ENCODE results near the gene RDH8. TPM values are rescaled to one million over a fixed set of nuclear protein-coding genes. Genes with fewer than 3 reads are reported as not detected.

Gene RDH8
- total and polyA plus RNA-seq, 2 of the 4 experiments (the other 2 are of a cell fraction): 0.18 TPM; not detected in 1

DNA sequence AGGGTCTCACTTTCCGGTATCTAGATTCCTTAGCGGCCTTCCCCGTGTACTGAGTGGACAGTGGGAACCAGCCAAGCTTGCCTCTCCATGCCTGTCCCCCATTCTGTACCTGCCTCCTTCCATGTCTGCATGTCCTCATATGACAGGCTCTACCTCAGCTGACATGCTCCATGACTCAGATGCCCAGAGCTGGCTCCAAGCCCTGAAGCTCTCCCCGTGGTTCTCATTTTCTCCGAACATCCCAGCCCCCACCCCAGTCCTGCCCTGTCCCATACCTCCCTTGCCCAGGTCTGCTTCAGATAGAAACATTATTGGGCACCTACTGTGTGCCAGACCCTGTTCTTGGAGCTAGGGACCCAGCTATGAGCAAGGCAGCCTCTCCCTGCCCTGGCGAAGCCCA, 55.8 kb downstream of the RDH8 start:
- no TSS peak for BruUV-seq (replicated peaks)
- Histone ChIP-seq H3K9ac (ENCODE audit: low read depth, low read length) (no peak overlapping the region), H3K27ac (ENCODE audit: insufficient read depth, low read length) (no peak overlapping the region), H4K8ac (ENCODE audit: low read depth in 2 of 2, low read length in 2 of 2) (no peak overlapping the region), H2AK5ac (ENCODE audit: low read depth, low read length) (no peak overlapping the region), H3K9me1 (ENCODE audit: insufficient read depth, low read length) (no peaks in the 10 kb centered on the region), H3K23ac (ENCODE audit: low read depth, low read length) (no peak overlapping the region), H3K79me1 (ENCODE audit: low read depth in 1 of 2, low read length in 2 of 2) (no peaks in the 10 kb centered on the region), H3K9me3 (ENCODE audit: control insufficient read depth, insufficient read depth, low read length) (peaks cover 6% of the 10 kb centered on the region; the same call in 1 of the 2 replicates), H3K4me2 (ENCODE audit: low read depth, low read length) (no peak overlapping the region), H3K4me3 (ENCODE audit: insufficient read depth, low read depth, low read length) (no peak overlapping the region), H2BK5ac (ENCODE audit: low read depth, low read length, poor library complexity, severe bottlenecking) (no peak overlapping the region), H2BK120ac (ENCODE audit: low read depth, low read length) (no peak overlapping the region), H2BK15ac (ENCODE audit: low read depth, low read length) (no peak overlapping the region), H4K5ac (ENCODE audit: low read depth, low read length) (no peak overlapping the region), H3K14ac (replicated peaks; ENCODE audit: low read depth, low read length) (no peak overlapping the region), H3K27me3 (ENCODE audit: control insufficient read depth, insufficient read depth, low read length) (peaks cover 13% of the 10 kb centered on the region; the same call in 1 of the 2 replicates), H3K4ac (ENCODE audit: low read depth, low read length) (no peak overlapping the region), H3K56ac (ENCODE audit: extremely low read depth, insufficient read depth, low read length) (no peak overlapping the region), H2AK9ac (replicated peaks; ENCODE audit: low read depth, low read length, poor library complexity) (no peak overlapping the region), H4K91ac (ENCODE audit: insufficient read depth, low read depth, low read length) (no peak overlapping the region), H3K36me3 (ENCODE audit: control insufficient read depth, insufficient read depth, low read length) (no peaks in the 10 kb centered on the region), H4K20me1 (ENCODE audit: insufficient read depth, low read length) (no peaks in the 10 kb centered on the region), H3K18ac (ENCODE audit: low read depth, low read length) (no peak overlapping the region), H3K4me1 (ENCODE audit: control insufficient read depth, insufficient read depth, low read length) (no peaks in the 10 kb centered on the region), H2AFZ (replicated peaks; ENCODE audit: low read length, poor library complexity) (no peak overlapping the region), H2BK20ac (ENCODE audit: low read depth, low read length) (no peak overlapping the region)
- 73% methylated on average over 4 of the region's 6 CpGs; no CpG with 5 or more reads in 1 of the 2 experiments for WGBS, 2 experiments (ENCODE audit: extremely low coverage in 2 of 2, insufficient read length in 1 of 2)
- no peak for TF ChIP-seq BHLHE40 (IDR thresholded peaks at IDR 0.05; ENCODE audit: low read depth, low read length)
- TF ChIP-seq, protein P1, sequence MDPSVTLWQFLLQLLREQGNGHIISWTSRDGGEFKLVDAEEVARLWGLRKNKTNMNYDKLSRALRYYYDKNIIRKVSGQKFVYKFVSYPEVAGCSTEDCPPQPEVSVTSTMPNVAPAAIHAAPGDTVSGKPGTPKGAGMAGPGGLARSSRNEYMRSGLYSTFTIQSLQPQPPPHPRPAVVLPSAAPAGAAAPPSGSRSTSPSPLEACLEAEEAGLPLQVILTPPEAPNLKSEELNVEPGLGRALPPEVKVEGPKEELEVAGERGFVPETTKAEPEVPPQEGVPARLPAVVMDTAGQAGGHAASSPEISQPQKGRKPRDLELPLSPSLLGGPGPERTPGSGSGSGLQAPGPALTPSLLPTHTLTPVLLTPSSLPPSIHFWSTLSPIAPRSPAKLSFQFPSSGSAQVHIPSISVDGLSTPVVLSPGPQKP (IDR thresholded peaks at IDR 0.05; ENCODE audit: borderline replicate concordance, low read depth, low read length): no peak
- peak; percentile 10 for DNase-seq
- in situ Hi-C loops (cut with MboI; ENCODE audit: low sequenced_read_pairs) (loop anchor here (25.0 kb wide), 1 partner anchor 932 kb away; the partner anchor contains the start of genes OR7G3 and ZNF317), intact Hi-C loops (cut with micrococcal nuclease) (no loop called here), dilution Hi-C loops (cut with HindIII; ENCODE audit: low sequenced_read_pairs, unreplicated experiment) (no loop called here)
- POLR2A ChIA-PET (ENCODE audit: unreplicated experiment): no interaction called here
- ATAC-seq (ENCODE audit: low read depth): no peak
- CTCF ChIA-PET: no interaction called here
